ENCODE results near the gene HLCS.

Gene HLCS

GRCh38 chr21:36830100-36830499, 136.4 kb downstream of the HLCS start:
- intact Hi-C loops (cut with DNase I; ENCODE audit: low total_unique reads) = no loop called here
- DNase-seq = no peak
- Histone ChIP-seq H3K9me3 (no peaks in the 10 kb centered on the region), H3K27me3 (no peaks in the 10 kb centered on the region), H3K27ac (no peak overlapping the region), H3K4me1 (no peaks in the 10 kb centered on the region), H3K4me3 (no peak overlapping the region), H3K36me3 (peaks cover 0 to 4% (median 3%) of the 10 kb centered on the region in 3 donors)
- TF ChIP-seq CTCF (IDR thresholded peaks at IDR 0.05) = no peak

GRCh38 chr21:36828891-36829515, 137.5 kb downstream of the HLCS start:
- no peak for TF ChIP-seq CTCF (IDR thresholded peaks at IDR 0.05)
- no peak for DNase-seq
- intact Hi-C loops (cut with DNase I; ENCODE audit: low total_unique reads) = no loop called here
- Histone ChIP-seq H3K36me3 (peaks cover 0 to 12% (median 8%) of the 10 kb centered on the region in 3 donors), H3K4me3 (no peak overlapping the region), H3K4me1 (no peaks in the 10 kb centered on the region), H3K27ac (no peak overlapping the region), H3K9me3 (no peaks in the 10 kb centered on the region), H3K27me3 (no peaks in the 10 kb centered on the region)

GRCh38 chr21:36828208-36828607, 138.3 kb downstream of the HLCS start:
- Histone ChIP-seq H3K27me3 (no peaks in the 10 kb centered on the region), H3K27ac (no peak overlapping the region), H3K4me3 (no peak overlapping the region), H3K4me1 (no peaks in the 10 kb centered on the region), H3K36me3 (peaks cover 0 to 12% (median 8%) of the 10 kb centered on the region in 3 donors), H3K9me3 (no peaks in the 10 kb centered on the region)
- intact Hi-C loops (cut with DNase I; ENCODE audit: low total_unique reads) = no loop called here
- no peak for DNase-seq
- no peak for TF ChIP-seq CTCF (IDR thresholded peaks at IDR 0.05)

- H3K9me3 ChIP-seq = no peaks in the 10 kb centered on the region
- no peak for DNase-seq
- no peaks in the 10 kb centered on the region for H3K27me3 ChIP-seq
- no peak overlapping the region for H3K4me3 ChIP-seq
- intact Hi-C loops (cut with DNase I; ENCODE audit: low total_unique reads) = no loop called here
- H3K36me3 ChIP-seq = peaks cover 0 to 23% (median 19%) of the 10 kb centered on the region in 3 donors
- no peaks in the 10 kb centered on the region for H3K4me1 ChIP-seq
- H3K27ac ChIP-seq = no peak overlapping the region
- TF ChIP-seq CTCF (IDR thresholded peaks at IDR 0.05) = no peak
Measured at GRCh38 chr21:36825658-36826057, 140.8 kb downstream of the HLCS start.

GRCh38 chr21:36821032-36821299, 145.5 kb downstream of the HLCS start:
- no peak for DNase-seq
- Histone ChIP-seq H3K4me3 (no peak overlapping the region), H3K27me3 (no peaks in the 10 kb centered on the region), H3K36me3 (peaks cover 0 to 28% (median 22%) of the 10 kb centered on the region in 3 donors), H3K9me3 (no peaks in the 10 kb centered on the region), H3K4me1 (no peaks in the 10 kb centered on the region), H3K27ac (no peak overlapping the region)
- intact Hi-C loops (cut with DNase I; ENCODE audit: low total_unique reads) = no loop called here
- no peak for TF ChIP-seq CTCF (IDR thresholded peaks at IDR 0.05)
